Hepatocyte (in vitro differentiated cells): ENCODE results near the gene PON1.

Experiments used
- CTCF ChIP-seq: fragments of 200-600 bp; sonication (generic); IDR thresholded peaks from 2 replicates; pipeline ENCODE4 v1.5.1; 2016; ENCODE audit warnings: antibody characterized with exemption, mild to moderate bottlenecking; ENCODE audit not compliant: poor library complexity
- EZH2 ChIP-seq: fragments of 200-600 bp; sonication (generic); IDR thresholded peaks from 2 replicates; pipeline ENCODE4 v1.6.1; 2016; ENCODE audit warnings: antibody characterized with exemption, mild to moderate bottlenecking, borderline replicate concordance

- no peak for TF ChIP-seq CTCF
- TF ChIP-seq EZH2: no peak
These were observed 12.9 kb downstream of the PON1 start for GRCh38 chr7:95311389-95311788.
